AG04449 (cell line): Measurements from ENCODE around the gene PPM1H.
"Not testable (repeated sequence)": the region's sequence is repeated elsewhere in the genome, so short reads cannot be mapped to it uniquely, and the experiment has no call there.

Experiments used
- CTCF ChIA-PET: fragments of 350-600 bp; formaldehyde crosslinking; extraction: SDS; loops from one replicate; lab custom pipeline; 2021; ENCODE audit warnings: antibody characterized with exemption; lab: Yijun Ruan, JAX
- POLR2A ChIA-PET: fragments of 400-600, 350-600 bp; formaldehyde crosslinking; extraction: SDS; loops from one replicate; lab custom pipeline; 2020; ENCODE audit warnings: antibody characterized with exemption, inconsistent platforms; lab: Yijun Ruan, JAX
- DNase-seq: peaks from one replicate; pipeline ENCODE4 v3.0.0-alpha.2; 2010; ENCODE audit warnings: low read depth, low spot score
- H3K4me3 ChIP-seq: 2 replicates; pipeline ENCODE4 v1.5.1; 2011; ENCODE audit warnings: low read depth, mild to moderate bottlenecking, control low read depth, low read length
- CTCF ChIP-seq: IDR thresholded peaks from one replicate; pipeline ENCODE4 v1.5.1; 2011; ENCODE audit warnings: mild to moderate bottlenecking, moderate library complexity, low read length, control low read depth, inconsistent platforms; ENCODE audit not compliant: insufficient read depth; ENCODE audit errors: missing control alignments

PPM1H gene

GRCh38 chr12:62888454-62889110, 46.4 kb downstream of the PPM1H start:
- POLR2A ChIA-PET: no interaction called here
- no peak overlapping the region for H3K4me3 ChIP-seq
- no peak for TF ChIP-seq CTCF
- DNase-seq: no peak
- CTCF ChIA-PET: no interaction called here

- H3K4me3 ChIP-seq: no peak overlapping the region
- ChIA-PET CTCF (no interaction called here), POLR2A (no interaction called here)
- no peak for DNase-seq
- TF ChIP-seq CTCF: no peak
These were observed 48.2 kb downstream of the PPM1H start for GRCh38 chr12:62886796-62887195.

GRCh38 chr12:62885242-62885641, 49.7 kb downstream of the PPM1H start:
- no peak for TF ChIP-seq CTCF
- ChIA-PET POLR2A (no interaction called here), CTCF (no interaction called here)
- no peak for DNase-seq
- no peak overlapping the region for H3K4me3 ChIP-seq

- CTCF ChIA-PET, DNase-seq: not testable (repeated sequence)
These were observed 50.1 kb downstream of the PPM1H start for GRCh38 chr12:62884832-62885231.

GRCh38 chr12:62882696-62883095, 52.3 kb downstream of the PPM1H start:
- ChIA-PET CTCF (interaction anchor here (1.5 to 2.3 kb wide), 2 partner anchors 69 to 186 kb away, joined by 5 to 7 read pairs; no protein-coding TSS in a partner anchor), POLR2A (no interaction called here)
- no peak for TF ChIP-seq CTCF
- DNase-seq: no peak
- no peak overlapping the region for H3K4me3 ChIP-seq

More at GRCh38 chr12:62884832-62885231, 50.1 kb downstream of the PPM1H start:
- POLR2A ChIA-PET, H3K4me3 ChIP-seq: not testable (repeated sequence)

- POLR2A ChIA-PET: no interaction called here
- H3K4me3 ChIP-seq: no peak overlapping the region
- no peak for DNase-seq
- no peak for TF ChIP-seq CTCF
- CTCF ChIA-PET: interaction anchor here (0.7 to 2.3 kb wide), 3 partner anchors 69 to 187 kb away, joined by 4 to 7 read pairs (median 5); no protein-coding TSS in a partner anchor
These were observed 52.8 kb downstream of the PPM1H start for GRCh38 chr12:62882140-62882539.

- DNase-seq: no peak
- TF ChIP-seq CTCF: no peak
- H3K4me3 ChIP-seq: no peak overlapping the region
- ChIA-PET CTCF (no interaction called here), POLR2A (no interaction called here)
These were observed 55.3 kb downstream of the PPM1H start for GRCh38 chr12:62879691-62880090.

- CTCF ChIA-PET, DNase-seq, H3K4me3 ChIP-seq, POLR2A ChIA-PET: not testable (repeated sequence)
These were observed 55.7 kb downstream of the PPM1H start for GRCh38 chr12:62879228-62879627.
